ENCODE data around the gene SYT1.

SYT1 gene

GRCh38 chr12:79371226-79371625 lies 506.7 kb downstream of the SYT1 start:
- Histone ChIP-seq H3K4me3 (ENCODE audit: insufficient read depth, low read depth, low read length) (no peak overlapping the region), H3K27me3 (ENCODE audit: control insufficient read depth, insufficient read depth, low read length, poor library complexity, severe bottlenecking) (no peaks in the 10 kb centered on the region), H3K9me3 (ENCODE audit: control insufficient read depth, low read length) (no peaks in the 10 kb centered on the region), H3K36me3 (ENCODE audit: control insufficient read depth, insufficient read depth, low read length) (no peaks in the 10 kb centered on the region), H3K4me1 (ENCODE audit: control insufficient read depth, insufficient read depth, low read length) (no peaks in the 10 kb centered on the region), H3K27ac (ENCODE audit: insufficient read depth, low read depth, low read length, poor library complexity, severe bottlenecking) (no peak overlapping the region)
- 80 to 84% methylated on average over 2 of the region's 2 CpGs for WGBS, 2 experiments

- Histone ChIP-seq H3K9me3 (ENCODE audit: control insufficient read depth, low read length) (no peaks in the 10 kb centered on the region), H3K27me3 (ENCODE audit: control insufficient read depth, insufficient read depth, low read length, poor library complexity, severe bottlenecking) (no peaks in the 10 kb centered on the region), H3K4me3 (ENCODE audit: insufficient read depth, low read depth, low read length) (no peak overlapping the region), H3K36me3 (ENCODE audit: control insufficient read depth, insufficient read depth, low read length) (no peaks in the 10 kb centered on the region), H3K27ac (ENCODE audit: insufficient read depth, low read depth, low read length, poor library complexity, severe bottlenecking) (no peak overlapping the region), H3K4me1 (ENCODE audit: control insufficient read depth, insufficient read depth, low read length) (no peaks in the 10 kb centered on the region)
- 43 to 52% methylated on average over 4 of the region's 5 CpGs for WGBS, 2 experiments
These were observed 509.4 kb downstream of the SYT1 start for GRCh38 chr12:79373896-79374499.

GRCh38 chr12:79374545-79374944 lies 510.0 kb downstream of the SYT1 start:
- Histone ChIP-seq H3K27ac (ENCODE audit: insufficient read depth, low read depth, low read length, poor library complexity, severe bottlenecking) (no peak overlapping the region), H3K36me3 (ENCODE audit: control insufficient read depth, insufficient read depth, low read length) (no peaks in the 10 kb centered on the region), H3K4me3 (ENCODE audit: insufficient read depth, low read depth, low read length) (no peak overlapping the region), H3K27me3 (ENCODE audit: control insufficient read depth, insufficient read depth, low read length, poor library complexity, severe bottlenecking) (no peaks in the 10 kb centered on the region), H3K4me1 (ENCODE audit: control insufficient read depth, insufficient read depth, low read length) (no peaks in the 10 kb centered on the region), H3K9me3 (ENCODE audit: control insufficient read depth, low read length) (no peaks in the 10 kb centered on the region)
- 88 to 92% methylated on average over 1 of the region's 1 CpG for WGBS, 2 experiments

GRCh38 chr12:79375050-79375449 lies 510.5 kb downstream of the SYT1 start:
- WGBS, 2 experiments = 85 to 88% methylated on average over 6 of the region's 6 CpGs
- no peak overlapping the region for H3K27ac ChIP-seq (ENCODE audit: insufficient read depth, low read depth, low read length, poor library complexity, severe bottlenecking)

GRCh38 chr12:79378496-79378895 lies 513.9 kb downstream of the SYT1 start:
- Histone ChIP-seq H3K27ac (ENCODE audit: insufficient read depth, low read depth, low read length, poor library complexity, severe bottlenecking) (no peak overlapping the region), H3K27me3 (ENCODE audit: control insufficient read depth, insufficient read depth, low read length, poor library complexity, severe bottlenecking) (no peaks in the 10 kb centered on the region), H3K9me3 (ENCODE audit: control insufficient read depth, low read length) (no peaks in the 10 kb centered on the region), H3K4me3 (ENCODE audit: insufficient read depth, low read depth, low read length) (no peak overlapping the region), H3K36me3 (ENCODE audit: control insufficient read depth, insufficient read depth, low read length) (no peaks in the 10 kb centered on the region), H3K4me1 (ENCODE audit: control insufficient read depth, insufficient read depth, low read length) (peaks cover 20% of the 10 kb centered on the region)
- 67 to 91% methylated on average over 1 of the region's 1 CpG for WGBS, 2 experiments

More at GRCh38 chr12:79375050-79375449, 510.5 kb downstream of the SYT1 start:
- Histone ChIP-seq H3K4me3 (ENCODE audit: insufficient read depth, low read depth, low read length) (no peak overlapping the region), H3K9me3 (ENCODE audit: control insufficient read depth, low read length) (no peaks in the 10 kb centered on the region), H3K4me1 (ENCODE audit: control insufficient read depth, insufficient read depth, low read length) (peaks cover 2% of the 10 kb centered on the region), H3K36me3 (ENCODE audit: control insufficient read depth, insufficient read depth, low read length) (no peaks in the 10 kb centered on the region), H3K27me3 (ENCODE audit: control insufficient read depth, insufficient read depth, low read length, poor library complexity, severe bottlenecking) (no peaks in the 10 kb centered on the region)

- no peak overlapping the region for H3K27ac ChIP-seq (ENCODE audit: insufficient read depth, low read depth, low read length, poor library complexity, severe bottlenecking)
- no peak overlapping the region for H3K4me3 ChIP-seq (ENCODE audit: insufficient read depth, low read depth, low read length)
- H3K9me3 ChIP-seq (ENCODE audit: control insufficient read depth, low read length) = no peaks in the 10 kb centered on the region
- H3K4me1 ChIP-seq (ENCODE audit: control insufficient read depth, insufficient read depth, low read length) = peaks cover 20% of the 10 kb centered on the region
- no peaks in the 10 kb centered on the region for H3K27me3 ChIP-seq (ENCODE audit: control insufficient read depth, insufficient read depth, low read length, poor library complexity, severe bottlenecking)
- WGBS, 2 experiments = 84 to 86% methylated on average over 2 of the region's 2 CpGs
- H3K36me3 ChIP-seq (ENCODE audit: control insufficient read depth, insufficient read depth, low read length) = no peaks in the 10 kb centered on the region
These were observed 515.8 kb downstream of the SYT1 start for GRCh38 chr12:79380402-79380801.

GRCh38 chr12:79381248-79382208 lies 517.0 kb downstream of the SYT1 start:
- H3K9me3 ChIP-seq (ENCODE audit: control insufficient read depth, low read length) = no peaks in the 10 kb centered on the region
- peaks cover 20% of the 10 kb centered on the region for H3K4me1 ChIP-seq (ENCODE audit: control insufficient read depth, insufficient read depth, low read length)
- WGBS, 2 experiments = 9 to 12% methylated on average over 11 of the region's 11 CpGs
- H3K4me3 ChIP-seq (ENCODE audit: insufficient read depth, low read depth, low read length) = no peak overlapping the region
- H3K36me3 ChIP-seq (ENCODE audit: control insufficient read depth, insufficient read depth, low read length) = no peaks in the 10 kb centered on the region
- H3K27me3 ChIP-seq (ENCODE audit: control insufficient read depth, insufficient read depth, low read length, poor library complexity, severe bottlenecking) = no peaks in the 10 kb centered on the region
- H3K27ac ChIP-seq (ENCODE audit: insufficient read depth, low read depth, low read length, poor library complexity, severe bottlenecking) = no peak overlapping the region

- Histone ChIP-seq H3K27ac (ENCODE audit: insufficient read depth, low read depth, low read length, poor library complexity, severe bottlenecking) (no peak overlapping the region), H3K4me3 (ENCODE audit: insufficient read depth, low read depth, low read length) (no peak overlapping the region), H3K4me1 (ENCODE audit: control insufficient read depth, insufficient read depth, low read length) (peaks cover 20% of the 10 kb centered on the region), H3K27me3 (ENCODE audit: control insufficient read depth, insufficient read depth, low read length, poor library complexity, severe bottlenecking) (no peaks in the 10 kb centered on the region), H3K36me3 (ENCODE audit: control insufficient read depth, insufficient read depth, low read length) (no peaks in the 10 kb centered on the region), H3K9me3 (ENCODE audit: control insufficient read depth, low read length) (no peaks in the 10 kb centered on the region)
- 93 to 94% methylated on average over 3 to 4 of the region's 4 CpGs for WGBS, 2 experiments
These were observed 520.0 kb downstream of the SYT1 start for GRCh38 chr12:79384551-79384950.

GRCh38 chr12:79388011-79388410 lies 523.4 kb downstream of the SYT1 start:
- H3K4me1 ChIP-seq (ENCODE audit: control insufficient read depth, insufficient read depth, low read length) = no peaks in the 10 kb centered on the region
- no peak overlapping the region for H3K27ac ChIP-seq (ENCODE audit: insufficient read depth, low read depth, low read length, poor library complexity, severe bottlenecking)
- no peaks in the 10 kb centered on the region for H3K9me3 ChIP-seq (ENCODE audit: control insufficient read depth, low read length)
- H3K36me3 ChIP-seq (ENCODE audit: control insufficient read depth, insufficient read depth, low read length) = no peaks in the 10 kb centered on the region
- no peak overlapping the region for H3K4me3 ChIP-seq (ENCODE audit: insufficient read depth, low read depth, low read length)
- WGBS, 2 experiments = 100% methylated on average over 1 of the region's 1 CpG; no CpG with 5 or more reads in 1 of the 2 experiments
- H3K27me3 ChIP-seq (ENCODE audit: control insufficient read depth, insufficient read depth, low read length, poor library complexity, severe bottlenecking) = no peaks in the 10 kb centered on the region

GRCh38 chr12:79393842-79394241 lies 529.3 kb downstream of the SYT1 start:
- Histone ChIP-seq H3K4me3 (ENCODE audit: insufficient read depth, low read depth, low read length) (no peak overlapping the region), H3K4me1 (ENCODE audit: control insufficient read depth, insufficient read depth, low read length) (no peaks in the 10 kb centered on the region), H3K27me3 (ENCODE audit: control insufficient read depth, insufficient read depth, low read length, poor library complexity, severe bottlenecking) (no peaks in the 10 kb centered on the region), H3K36me3 (ENCODE audit: control insufficient read depth, insufficient read depth, low read length) (no peaks in the 10 kb centered on the region), H3K27ac (ENCODE audit: insufficient read depth, low read depth, low read length, poor library complexity, severe bottlenecking) (no peak overlapping the region), H3K9me3 (ENCODE audit: control insufficient read depth, low read length) (no peaks in the 10 kb centered on the region)
- WGBS, 2 experiments = 91 to 100% methylated on average over 2 of the region's 2 CpGs

Data from ectodermal cell (in vitro differentiated cells).